ENCODE data around the gene AFG1L. TPM values are rescaled to one million over a fixed set of nuclear protein-coding genes. Genes with fewer than 3 reads are reported as not detected.

AFG1L gene
- total RNA-seq, 3 donors from 2014 or later (not counting 1 experiment from before 2014, with no cell fraction given) = 4.8 to 9.2 (median 5.2) TPM

DNA sequence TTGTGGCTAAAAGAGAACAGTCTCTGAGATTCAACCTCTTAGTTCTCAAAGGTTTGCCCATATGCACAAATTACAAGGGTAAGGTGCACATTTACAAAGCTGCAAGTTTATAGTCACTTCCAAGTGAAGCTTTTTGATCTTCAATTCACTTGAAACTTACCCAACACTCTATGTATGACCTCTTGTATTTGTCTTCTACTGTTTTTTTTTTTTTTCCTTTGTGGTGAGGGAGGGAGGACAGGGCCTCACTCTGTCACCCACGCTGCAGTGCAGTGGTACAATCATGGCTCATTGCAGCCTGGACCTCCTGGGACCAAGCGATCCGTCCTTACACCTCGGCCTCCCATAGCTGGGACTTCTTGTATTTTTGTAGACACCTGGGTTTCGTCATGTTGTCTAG lies 261.4 kb downstream of the AFG1L start:
- Histone ChIP-seq H3K9me3 (ENCODE audit: control insufficient read depth, insufficient read depth, low read length) (no peaks in the 10 kb centered on the region), H3K4me3 (ENCODE audit: low read length) (no peak overlapping the region), H3K27ac (ENCODE audit: low read length) (no peak overlapping the region), H3K27me3 (ENCODE audit: control insufficient read depth, insufficient read depth, low read length) (no peaks in the 10 kb centered on the region), H3K4me1 (ENCODE audit: control insufficient read depth, insufficient read depth, low read length) (peaks cover 7% of the 10 kb centered on the region), H3K36me3 (ENCODE audit: control insufficient read depth, insufficient read depth, low read length) (no peaks in the 10 kb centered on the region)
- WGBS (ENCODE audit: insufficient coverage) = 95% methylated on average over 5 of the region's 5 CpGs
- H3K9me3 Mint-ChIP-seq = no peaks in the 10 kb centered on the region
- DNase-seq (no peak), ATAC-seq (no peak)
- H3K27ac Mint-ChIP-seq = no peak overlapping the region
- peaks cover 0 to 7% of the 10 kb centered on the region in 2 donors for H3K4me1 Mint-ChIP-seq
- H3K27me3 Mint-ChIP-seq (ENCODE audit: low read depth in 2 of 2) = no peaks in the 10 kb centered on the region
- H3K4me3 Mint-ChIP-seq = peak overlapping the region; percentile 96
- TF ChIP-seq, protein P1, sequence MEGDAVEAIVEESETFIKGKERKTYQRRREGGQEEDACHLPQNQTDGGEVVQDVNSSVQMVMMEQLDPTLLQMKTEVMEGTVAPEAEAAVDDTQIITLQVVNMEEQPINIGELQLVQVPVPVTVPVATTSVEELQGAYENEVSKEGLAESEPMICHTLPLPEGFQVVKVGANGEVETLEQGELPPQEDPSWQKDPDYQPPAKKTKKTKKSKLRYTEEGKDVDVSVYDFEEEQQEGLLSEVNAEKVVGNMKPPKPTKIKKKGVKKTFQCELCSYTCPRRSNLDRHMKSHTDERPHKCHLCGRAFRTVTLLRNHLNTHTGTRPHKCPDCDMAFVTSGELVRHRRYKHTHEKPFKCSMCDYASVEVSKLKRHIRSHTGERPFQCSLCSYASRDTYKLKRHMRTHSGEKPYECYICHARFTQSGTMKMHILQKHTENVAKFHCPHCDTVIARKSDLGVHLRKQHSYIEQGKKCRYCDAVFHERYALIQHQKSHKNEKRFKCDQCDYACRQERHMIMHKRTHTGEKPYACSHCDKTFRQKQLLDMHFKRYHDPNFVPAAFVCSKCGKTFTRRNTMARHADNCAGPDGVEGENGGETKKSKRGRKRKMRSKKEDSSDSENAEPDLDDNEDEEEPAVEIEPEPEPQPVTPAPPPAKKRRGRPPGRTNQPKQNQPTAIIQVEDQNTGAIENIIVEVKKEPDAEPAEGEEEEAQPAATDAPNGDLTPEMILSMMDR (IDR thresholded peaks at IDR 0.05) = no peak
- intact Hi-C loops (cut with micrococcal nuclease) = loop anchor here (5.0 kb wide), 4 partner anchors 281 to 734 kb away; partner anchors contain the start of gene SCML4
- H3K36me3 Mint-ChIP-seq = no peaks in the 10 kb centered on the region

DNA sequence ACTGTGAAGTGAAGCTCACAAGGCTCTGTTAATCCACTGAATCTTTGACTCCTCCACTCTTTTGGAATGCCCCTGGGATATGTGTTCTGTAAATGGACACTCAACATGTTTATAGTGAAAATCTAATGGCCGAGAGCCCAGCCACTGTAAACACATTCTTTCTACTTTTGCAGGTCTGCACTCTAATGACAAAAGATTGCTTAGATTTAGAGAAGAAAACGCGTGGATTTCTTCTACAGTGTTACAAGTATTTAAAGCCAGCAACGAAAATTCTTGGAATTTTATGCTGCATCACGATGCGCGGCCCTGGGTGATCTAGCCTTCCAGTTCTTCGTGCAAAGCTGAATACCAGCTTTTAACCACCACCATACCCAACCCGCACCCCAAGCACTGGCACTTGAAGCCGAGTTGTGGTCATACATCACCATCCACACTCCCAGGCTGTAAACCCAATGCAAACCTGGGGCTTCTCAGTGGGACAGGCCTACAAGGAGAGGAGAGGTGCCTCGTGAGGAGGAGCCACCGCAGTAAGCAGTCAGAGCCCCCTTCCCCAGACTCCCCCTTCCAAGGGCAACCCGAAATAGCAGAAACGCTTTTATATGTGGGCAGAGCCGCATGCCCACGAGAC lies 262.1 kb downstream of the AFG1L start:
- peak overlapping the region; percentile 96 for H3K4me3 Mint-ChIP-seq
- Histone ChIP-seq H3K9me3 (ENCODE audit: control insufficient read depth, insufficient read depth, low read length) (no peaks in the 10 kb centered on the region), H3K36me3 (ENCODE audit: control insufficient read depth, insufficient read depth, low read length) (no peaks in the 10 kb centered on the region), H3K27me3 (ENCODE audit: control insufficient read depth, insufficient read depth, low read length) (no peaks in the 10 kb centered on the region), H3K4me3 (ENCODE audit: low read length) (peak overlapping the region; percentile 44), H3K27ac (ENCODE audit: low read length) (peak overlapping the region; percentile 65), H3K4me1 (ENCODE audit: control insufficient read depth, insufficient read depth, low read length) (peaks cover 12% of the 10 kb centered on the region)
- peaks cover 4 to 12% of the 10 kb centered on the region in 2 donors for H3K4me1 Mint-ChIP-seq
- 67% methylated on average over 15 of the region's 16 CpGs for WGBS (ENCODE audit: insufficient coverage)
- DNase-seq = no peak
- H3K27me3 Mint-ChIP-seq (ENCODE audit: low read depth in 2 of 2) = no peaks in the 10 kb centered on the region
- intact Hi-C loops (cut with micrococcal nuclease) = loop anchor here (5.0 kb wide), 4 partner anchors 280 to 735 kb away; partner anchors contain the start of gene SCML4
- no peaks in the 10 kb centered on the region for H3K9me3 Mint-ChIP-seq
- no peaks in the 10 kb centered on the region for H3K36me3 Mint-ChIP-seq
- TF ChIP-seq, protein P1 (IDR thresholded peaks at IDR 0.05) = no peak
- ATAC-seq = no peak
- peak overlapping the region; percentile 97 to 98 for H3K27ac Mint-ChIP-seq

DNA sequence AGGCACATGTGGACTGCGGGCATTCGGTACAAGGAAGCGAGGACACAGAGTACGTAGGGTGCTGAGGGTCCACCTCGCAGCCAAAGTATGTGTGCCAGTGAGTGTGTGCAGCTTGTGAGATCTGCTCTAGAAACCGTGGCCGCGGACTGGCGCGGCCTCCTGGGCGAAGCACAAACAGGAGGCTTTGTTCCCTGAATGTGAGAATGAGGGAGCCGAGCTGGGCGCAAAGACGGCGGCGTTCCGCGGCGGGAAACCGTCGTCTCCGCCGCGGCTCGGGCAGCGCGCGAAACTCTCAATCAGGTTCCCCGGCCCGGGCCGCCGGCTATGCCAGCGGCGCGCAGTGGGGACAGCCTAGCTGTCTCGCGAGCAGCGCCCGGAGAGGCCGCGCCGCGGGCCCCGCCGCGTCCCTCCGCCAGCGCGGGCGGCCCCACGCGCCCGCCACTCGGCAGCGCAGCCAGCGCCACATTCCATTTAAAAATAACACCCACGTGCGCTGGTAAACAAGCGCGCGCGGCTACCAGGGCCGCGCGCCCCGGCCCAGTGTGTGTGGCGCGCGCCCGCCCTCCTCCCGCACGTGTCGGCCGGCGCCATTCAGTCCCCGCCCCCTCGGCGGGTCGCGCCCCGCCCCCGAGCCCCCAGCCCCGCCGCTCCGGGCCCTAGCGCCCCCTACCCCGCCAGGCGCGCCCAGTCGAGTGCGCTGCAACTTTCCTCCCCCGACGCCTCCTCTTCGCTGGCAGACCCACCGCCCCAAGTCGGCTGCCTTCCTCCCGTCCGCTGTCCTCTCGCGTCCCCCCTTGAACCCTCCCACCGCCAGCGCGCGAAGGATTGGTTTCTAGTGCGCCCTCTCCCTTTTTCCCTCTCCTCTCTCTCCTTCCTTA lies 262.9 kb downstream of the AFG1L start:
- peak; percentile 39 to 70 (median 48) for ATAC-seq
- Mint-ChIP-seq H3K36me3 (no peaks in the 10 kb centered on the region), H3K27me3 (ENCODE audit: low read depth in 2 of 2) (no peaks in the 10 kb centered on the region), H3K4me1 (peaks cover 12 to 19% of the 10 kb centered on the region in 2 donors), H3K9me3 (no peaks in the 10 kb centered on the region), H3K27ac (peak overlapping the region; percentile 97 to 98), H3K4me3 (peak overlapping the region; percentile 96)
- Histone ChIP-seq H3K4me3 (ENCODE audit: low read length) (peak overlapping the region; percentile 88), H3K27me3 (ENCODE audit: control insufficient read depth, insufficient read depth, low read length) (no peaks in the 10 kb centered on the region), H3K9me3 (ENCODE audit: control insufficient read depth, insufficient read depth, low read length) (no peaks in the 10 kb centered on the region), H3K27ac (ENCODE audit: low read length) (peak overlapping the region; percentile 100), H3K36me3 (ENCODE audit: control insufficient read depth, insufficient read depth, low read length) (no peaks in the 10 kb centered on the region), H3K4me1 (ENCODE audit: control insufficient read depth, insufficient read depth, low read length) (peaks cover 20% of the 10 kb centered on the region)
- TF ChIP-seq, protein P1 (IDR thresholded peaks at IDR 0.05) = peak; percentile 13
- intact Hi-C loops (cut with micrococcal nuclease) = loop anchor here (2.0 to 5.0 kb wide), 7 partner anchors 280 to 825 kb away; partner anchors contain the start of genes CD164, CEP57L1, SCML4 and SESN1
- DNase-seq = peak; percentile 75 to 93
- WGBS (ENCODE audit: insufficient coverage) = under 1% methylated on average over 103 of the region's 105 CpGs
